GM21529 (cell line): ENCODE data around the gene ORC2.

ENCODE experiments used
- ATAC-seq: cut with Tn5 transposase; IDR thresholded peaks from one replicate; pipeline ENCODE4 v1.9.1; 2021; ENCODE audit not compliant: unreplicated experiment

Gene ORC2

DNA sequence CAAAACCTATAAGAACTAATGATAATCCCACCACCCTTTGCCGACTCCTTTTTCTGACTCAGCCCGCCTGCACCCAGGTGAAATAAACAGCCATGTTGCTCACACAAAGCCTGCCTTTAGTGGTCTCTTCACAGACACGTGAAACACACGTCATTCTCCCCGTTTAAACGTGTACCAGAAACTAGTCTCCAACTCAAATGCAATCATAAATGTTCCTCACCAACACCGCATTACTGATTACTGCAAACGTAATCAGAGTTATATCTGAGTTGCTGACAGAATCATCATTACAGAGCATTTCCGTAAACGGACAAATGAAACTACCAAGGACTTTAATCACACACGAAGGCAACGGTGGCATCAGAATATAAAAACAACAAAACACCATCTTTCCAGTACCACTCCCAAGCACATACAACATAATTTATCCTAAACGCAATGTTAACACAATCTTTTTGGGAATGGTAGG, 100.9 kb downstream of the ORC2 start:
- no peak for ATAC-seq

DNA sequence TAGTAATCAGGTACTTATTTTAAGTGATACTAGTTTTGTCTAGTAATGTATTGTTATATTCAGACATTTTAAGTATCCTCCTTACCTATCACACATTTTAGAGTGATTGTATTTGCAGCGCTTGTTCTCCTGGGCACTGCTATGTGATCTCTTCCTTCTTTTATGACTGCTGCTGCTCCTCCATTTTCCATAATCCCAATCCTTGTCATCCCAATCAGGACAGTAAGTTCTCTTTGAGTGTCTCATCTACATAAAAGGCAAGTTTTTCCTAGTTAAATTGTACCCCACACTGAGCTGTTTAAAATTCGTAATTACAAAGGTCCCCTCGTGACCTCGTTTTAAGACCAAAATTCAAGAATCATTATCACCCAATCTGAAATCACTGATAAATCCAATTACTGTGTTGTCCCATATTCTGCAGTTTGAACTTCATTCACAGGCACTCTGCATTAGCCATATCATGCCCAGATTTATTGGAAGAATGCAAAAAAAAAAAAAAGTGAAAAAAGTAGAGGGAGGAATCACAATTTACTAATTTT, 101.8 kb downstream of the ORC2 start:
- no peak for ATAC-seq

DNA sequence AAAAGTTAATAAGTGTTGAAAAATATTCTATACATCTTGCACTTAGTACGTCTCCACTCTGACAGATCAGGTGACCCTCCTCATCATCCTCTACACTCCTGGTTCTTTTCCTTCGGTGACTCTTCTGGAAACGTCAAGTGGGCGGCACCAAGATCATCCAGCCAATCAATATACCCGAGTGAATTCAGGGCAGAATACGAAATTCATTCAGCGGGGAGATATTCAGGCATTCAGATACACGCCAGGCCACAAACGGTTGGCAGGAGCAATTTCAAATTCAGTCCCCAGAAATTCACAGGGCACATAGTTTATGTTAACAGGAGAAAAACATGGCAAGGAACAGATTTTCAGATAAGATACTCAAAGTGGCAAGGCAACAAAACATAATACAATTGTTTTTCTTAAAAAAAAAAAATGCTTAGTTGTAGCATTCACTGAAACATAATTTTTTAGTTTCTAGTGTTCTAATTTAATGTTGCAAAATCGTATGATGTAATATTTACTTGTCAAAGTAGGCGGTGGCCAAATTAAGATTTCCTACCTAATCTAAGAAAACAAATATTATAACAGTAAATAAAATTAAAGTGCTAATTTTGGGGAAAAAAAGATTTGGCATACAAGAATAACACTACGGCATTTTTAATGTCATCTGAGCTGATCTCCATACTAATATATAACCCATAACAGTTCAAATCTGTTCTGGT, 103.2 kb downstream of the ORC2 start:
- no peak for ATAC-seq
